ENCODE measurements around the gene SYNGAP1.
A peak's percentile ranks its signal among the peaks of the same experiment; 100 is the strongest.

The SYNGAP1 gene

DNA sequence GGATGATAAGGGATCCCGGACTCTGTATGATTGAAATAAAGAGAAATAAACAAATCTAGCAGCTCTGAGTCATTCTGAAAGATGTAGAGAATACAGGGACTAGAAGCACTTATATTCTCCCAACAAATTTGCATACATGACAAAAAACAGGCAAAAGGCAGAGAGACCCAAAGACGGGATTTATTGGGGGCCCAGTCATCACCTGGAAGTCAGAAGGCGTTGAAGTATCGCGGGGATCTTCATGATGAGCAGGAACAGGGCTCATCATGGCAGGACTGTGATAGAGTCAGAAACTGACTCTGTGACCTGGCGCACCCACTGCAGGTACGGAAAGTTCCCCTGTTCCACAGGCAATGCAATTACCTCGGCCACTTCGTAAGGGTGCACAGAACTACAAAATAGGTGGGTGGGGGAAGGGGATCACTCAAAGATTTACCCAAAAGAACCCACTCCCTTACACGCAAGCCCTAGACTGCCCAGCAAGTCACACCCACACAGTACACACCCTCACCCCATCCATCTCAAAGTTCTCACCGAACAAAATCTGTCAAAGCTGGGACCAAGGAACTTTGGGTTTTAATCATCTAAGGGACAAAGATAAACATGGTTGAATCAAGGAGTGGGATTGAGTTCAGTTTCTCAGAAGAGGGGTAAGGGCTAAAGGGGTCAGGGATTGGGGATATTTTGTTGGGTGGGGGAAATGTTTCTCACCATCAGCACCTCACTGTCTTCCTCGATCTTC lies 3.3 kb upstream of the SYNGAP1 start:
- Histone ChIP-seq H3K27me3 (peaks cover 18% of the 10 kb centered on the region), H3K4me3 (ENCODE audit: low read depth in 1 of 2, low read length in 1 of 2) (peak overlapping the region in 1 of 2 experiments; percentile 60), H3K9me3 (no peaks in the 10 kb centered on the region), H3K4me1 (ENCODE audit: control insufficient read depth in 1 of 2, insufficient read depth in 1 of 2, low read depth in 1 of 2, low read length in 1 of 2) (peaks cover 24 to 36% of the 10 kb centered on the region in 2 experiments), H3K27ac (peak overlapping the region; percentile 85), H3K36me3 (peaks cover 42% of the 10 kb centered on the region)
- TF ChIP-seq, protein P1, sequence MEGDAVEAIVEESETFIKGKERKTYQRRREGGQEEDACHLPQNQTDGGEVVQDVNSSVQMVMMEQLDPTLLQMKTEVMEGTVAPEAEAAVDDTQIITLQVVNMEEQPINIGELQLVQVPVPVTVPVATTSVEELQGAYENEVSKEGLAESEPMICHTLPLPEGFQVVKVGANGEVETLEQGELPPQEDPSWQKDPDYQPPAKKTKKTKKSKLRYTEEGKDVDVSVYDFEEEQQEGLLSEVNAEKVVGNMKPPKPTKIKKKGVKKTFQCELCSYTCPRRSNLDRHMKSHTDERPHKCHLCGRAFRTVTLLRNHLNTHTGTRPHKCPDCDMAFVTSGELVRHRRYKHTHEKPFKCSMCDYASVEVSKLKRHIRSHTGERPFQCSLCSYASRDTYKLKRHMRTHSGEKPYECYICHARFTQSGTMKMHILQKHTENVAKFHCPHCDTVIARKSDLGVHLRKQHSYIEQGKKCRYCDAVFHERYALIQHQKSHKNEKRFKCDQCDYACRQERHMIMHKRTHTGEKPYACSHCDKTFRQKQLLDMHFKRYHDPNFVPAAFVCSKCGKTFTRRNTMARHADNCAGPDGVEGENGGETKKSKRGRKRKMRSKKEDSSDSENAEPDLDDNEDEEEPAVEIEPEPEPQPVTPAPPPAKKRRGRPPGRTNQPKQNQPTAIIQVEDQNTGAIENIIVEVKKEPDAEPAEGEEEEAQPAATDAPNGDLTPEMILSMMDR (IDR thresholded peaks at IDR 0.05): no peak

DNA sequence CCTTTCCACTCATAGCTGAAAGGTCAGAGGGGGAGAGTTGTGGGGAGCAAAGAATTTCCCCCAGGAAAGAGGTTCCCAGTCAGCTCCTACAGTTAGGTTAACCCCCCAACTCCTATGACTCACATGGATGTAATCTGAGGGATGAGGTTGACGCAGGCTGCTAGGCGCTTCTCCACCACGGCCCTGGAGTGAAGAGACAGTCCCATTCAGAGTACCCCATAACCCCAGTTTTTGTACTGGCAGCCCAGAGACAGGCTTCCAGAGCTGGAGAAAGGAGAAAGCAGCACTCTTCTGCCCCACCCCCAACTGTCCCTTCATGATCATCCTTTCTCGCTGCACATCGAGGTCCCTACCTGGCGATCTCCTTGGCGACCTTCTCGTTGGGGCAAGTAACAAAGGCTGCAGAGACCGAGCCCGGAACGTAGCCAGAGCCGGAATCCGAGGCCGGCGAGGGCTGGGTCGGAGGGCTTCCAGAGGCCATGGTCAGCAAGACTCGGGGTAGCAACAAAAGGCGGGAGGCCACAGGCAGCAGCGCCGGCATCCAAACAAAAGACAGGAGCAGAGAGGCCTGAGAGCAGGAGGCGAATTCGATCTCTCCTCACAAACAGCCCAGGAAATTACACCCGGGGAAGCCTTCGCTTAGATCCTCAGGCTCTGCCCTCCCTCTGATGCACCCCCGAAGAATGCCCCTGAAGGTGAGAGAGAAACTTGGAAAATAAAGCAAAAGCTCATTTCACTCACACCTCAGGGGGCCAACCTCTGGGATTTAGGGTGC lies 2.5 kb upstream of the SYNGAP1 start:
- peak overlapping the region; percentile 85 for H3K27ac ChIP-seq
- peaks cover 20 to 29% of the 10 kb centered on the region in 2 experiments for H3K4me1 ChIP-seq (ENCODE audit: control insufficient read depth in 1 of 2, insufficient read depth in 1 of 2, low read depth in 1 of 2, low read length in 1 of 2)
- TF ChIP-seq, protein P1 (IDR thresholded peaks at IDR 0.05): no peak

DNA sequence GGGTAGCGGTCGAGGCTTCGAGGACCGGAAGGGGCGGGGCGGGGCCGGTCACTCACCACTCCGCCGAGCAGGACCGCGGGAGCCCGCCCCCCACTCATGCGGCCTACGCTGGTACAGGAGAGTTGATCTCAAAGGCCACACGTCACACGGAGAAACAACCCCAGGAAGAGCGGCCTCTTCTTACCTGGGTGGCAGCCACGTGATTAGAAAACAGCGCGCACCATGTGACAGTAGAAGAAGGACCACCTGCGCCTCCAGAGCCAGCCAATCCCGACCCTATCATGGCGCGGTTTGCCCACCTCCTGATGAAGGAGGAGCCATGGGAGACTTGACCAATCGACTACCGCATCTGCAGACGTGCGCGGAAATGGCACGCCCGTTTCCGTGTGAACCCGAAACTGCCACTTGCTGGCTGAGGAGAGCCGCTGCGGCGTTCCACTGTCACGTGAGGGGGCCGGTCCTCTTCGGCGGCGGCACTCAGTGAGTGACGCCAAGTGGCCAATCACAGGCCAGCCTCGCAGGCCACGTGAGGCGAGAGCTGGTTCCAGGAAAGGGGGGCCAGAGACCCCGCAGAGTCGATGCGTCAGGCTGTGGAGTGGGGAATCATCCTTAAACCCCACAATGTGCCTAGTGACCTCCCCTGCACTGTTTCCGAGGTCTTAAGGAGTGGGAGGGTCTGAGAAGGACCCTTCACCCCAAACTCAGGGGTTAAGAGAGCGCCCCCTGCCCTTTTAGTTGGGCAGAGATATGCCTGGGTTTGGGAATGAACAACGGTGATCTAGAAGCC lies 1.8 kb upstream of the SYNGAP1 start, which contains the start of gene CUTA:
Gene CUTA, minus strand, starts transcription at position 205 of the 787 bp plus-strand sequence. Its CDS starts 107 bp downstream, at position 98.
- Histone ChIP-seq H3K27me3 (peaks cover 30% of the 10 kb centered on the region), H3K36me3 (peaks cover 31% of the 10 kb centered on the region), H3K4me1 (ENCODE audit: control insufficient read depth in 1 of 2, insufficient read depth in 1 of 2, low read depth in 1 of 2, low read length in 1 of 2) (peaks cover 20 to 23% of the 10 kb centered on the region in 2 experiments), H3K4me3 (ENCODE audit: low read depth in 1 of 2, low read length in 1 of 2) (peak within 1 kb of the TSS; percentile 60 to 83), H3K27ac (peak within 1 kb of the TSS; percentile 85), H3K9me3 (no peaks in the 10 kb centered on the region)
- TF ChIP-seq, protein P1 (IDR thresholded peaks at IDR 0.05): peak; percentile 47

More for the DNA sequence above, 2.5 kb upstream of the SYNGAP1 start:
- Histone ChIP-seq H3K4me3 (ENCODE audit: low read depth in 1 of 2, low read length in 1 of 2) (peak overlapping the region; percentile 60 to 83), H3K36me3 (peaks cover 39% of the 10 kb centered on the region), H3K27me3 (peaks cover 26% of the 10 kb centered on the region), H3K9me3 (no peaks in the 10 kb centered on the region)

DNA sequence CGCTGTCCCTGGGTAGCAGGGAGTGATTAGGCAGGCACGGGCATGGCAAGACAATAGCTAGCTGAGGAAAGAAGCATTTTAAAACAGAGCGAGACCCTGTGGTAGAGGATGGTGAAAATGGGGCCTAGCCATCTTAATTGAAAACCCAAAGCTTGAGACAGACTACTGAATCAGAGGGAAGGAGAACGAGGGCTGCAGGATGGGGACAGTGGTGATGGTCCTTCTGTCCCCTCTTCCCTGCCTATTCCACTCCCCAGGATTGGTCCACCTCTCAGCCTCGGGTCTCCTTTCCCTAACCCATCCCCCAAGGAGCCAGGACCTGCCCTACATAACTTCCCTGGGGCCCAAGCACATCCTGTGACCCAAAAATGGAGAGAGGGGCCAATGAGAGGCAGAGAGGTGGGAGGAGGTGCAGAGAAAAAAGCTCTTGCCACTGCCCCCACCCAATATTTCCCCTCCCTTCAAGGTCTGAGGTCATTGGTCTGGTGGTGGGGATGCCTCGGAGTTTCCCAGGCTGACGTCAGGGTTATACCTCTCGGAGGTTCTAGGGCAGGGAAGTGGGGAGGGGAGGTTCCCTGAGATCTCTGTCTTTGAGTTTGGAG lies 1.1 kb upstream of the SYNGAP1 start:
- H3K9me3 ChIP-seq: no peaks in the 10 kb centered on the region
- H3K27ac ChIP-seq: peak overlapping the region; percentile 85
- TF ChIP-seq, protein P1 (IDR thresholded peaks at IDR 0.05): no peak
- peak overlapping the region; percentile 60 to 83 for H3K4me3 ChIP-seq (ENCODE audit: low read depth in 1 of 2, low read length in 1 of 2)
- H3K4me1 ChIP-seq (ENCODE audit: control insufficient read depth in 1 of 2, insufficient read depth in 1 of 2, low read depth in 1 of 2, low read length in 1 of 2): peaks cover 20 to 23% of the 10 kb centered on the region in 2 experiments
- peaks cover 24% of the 10 kb centered on the region for H3K36me3 ChIP-seq
- peaks cover 37% of the 10 kb centered on the region for H3K27me3 ChIP-seq

All from neutrophil (primary cell).